ENCODE measurements around the gene MAD1L1.

DNA sequence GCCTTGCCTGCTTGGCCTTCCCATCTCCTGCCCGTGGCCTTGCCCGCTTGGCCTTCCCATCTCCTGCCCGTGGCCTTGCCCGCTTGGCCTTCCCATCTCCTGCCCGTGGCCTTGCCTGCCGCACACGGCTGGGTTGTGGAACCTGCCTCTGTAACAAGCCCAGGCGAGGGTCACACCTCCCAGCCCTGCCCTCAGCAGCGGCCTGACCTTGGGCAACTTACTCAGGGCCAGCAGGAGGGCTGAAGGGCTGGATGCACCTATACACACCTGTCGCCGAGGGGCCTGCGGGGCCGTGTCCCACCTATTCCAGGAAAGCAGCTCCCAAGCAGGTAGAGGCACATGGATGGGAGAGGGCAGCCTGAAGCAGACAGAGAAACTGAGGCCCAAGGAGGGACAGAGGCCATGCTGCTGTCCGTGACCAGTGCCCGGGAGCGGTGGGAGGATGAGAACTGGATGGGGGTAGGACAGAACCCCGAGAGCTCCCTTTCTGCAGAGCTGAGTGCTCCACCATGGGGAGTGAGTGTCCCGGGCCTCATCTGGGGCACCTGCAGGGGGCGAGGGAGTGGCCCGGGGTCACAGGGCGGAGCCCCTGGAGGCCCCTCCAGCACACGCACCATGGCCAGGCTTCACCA, 285.0 kb downstream of the MAD1L1 start:
- TF ChIP-seq EZH2phosphoT487 (IDR thresholded peaks at IDR 0.05; ENCODE audit: insufficient read depth, low read depth) (no peak), EZH2 (IDR thresholded peaks at IDR 0.05; ENCODE audit: insufficient read depth, poor library complexity, severe bottlenecking) (no peak)
